ENCODE results near the gene GPR15. TPM values are rescaled to one million over a fixed set of nuclear protein-coding genes. Genes with fewer than 3 reads are reported as not detected.

GPR15 gene
- total RNA-seq, 5 donors from 2014 or later (not counting 1 experiment from before 2014, with no cell fraction given) = 5.7 to 69.9 (median 24.7) TPM

GRCh38 chr3:98580401-98581386 lies 48.9 kb downstream of the GPR15 start:
- ChIA-PET POLR2A (interaction anchor here in 1 of 2 donors (0.6 kb wide), 1 partner anchor 10 kb away, joined by 4 read pairs; no protein-coding TSS in a partner anchor), CTCF (interaction anchor here (0.6 to 1.1 kb wide), 4 partner anchors 9 to 40 kb away, joined by 3 read pairs; no protein-coding TSS in a partner anchor)
- H3K4me1 ChIP-seq (ENCODE audit: control insufficient read depth in 1 of 2, extremely low read depth in 1 of 2, insufficient read depth in 2 of 2, low read length in 2 of 2) = no peaks in the 10 kb centered on the region
- WGBS (ENCODE audit: insufficient coverage) = 96% methylated on average over 5 of the region's 8 CpGs
- ATAC-seq (replicated peaks in 1 of 4) (no peak), DNase-seq (no peak)
- peaks cover 3 to 44% of the 10 kb centered on the region in 2 donors for H3K36me3 ChIP-seq (ENCODE audit: control insufficient read depth in 2 of 2, extremely low read depth in 1 of 2, insufficient read depth in 1 of 2, low read length in 1 of 2)
- peaks cover 64% of the 10 kb centered on the region for H3K36me3 Mint-ChIP-seq
- peak overlapping the region; percentile 29 to 53 for H3K27ac Mint-ChIP-seq
- no peaks in the 10 kb centered on the region for H3K9me3 ChIP-seq
- no peak overlapping the region for H3K27ac ChIP-seq (ENCODE audit: low read length)
- H3K27me3 ChIP-seq (replicated peaks in 1 of 2; ENCODE audit: control insufficient read depth in 2 of 2, extremely low read depth in 1 of 2, insufficient read depth in 2 of 2, low read length in 1 of 2) = no peaks in the 10 kb centered on the region
- H3K27me3 Mint-ChIP-seq = no peaks in the 10 kb centered on the region
- no peak overlapping the region for H3K4me3 Mint-ChIP-seq
- H3K4me1 Mint-ChIP-seq = peaks cover 7 to 29% (median 26%) of the 10 kb centered on the region in 3 donors
- no peak overlapping the region for H3K4me3 ChIP-seq (ENCODE audit: control insufficient read depth in 1 of 2, extremely low read depth in 1 of 2, low read length in 1 of 2)
- no peaks in the 10 kb centered on the region for H3K9me3 Mint-ChIP-seq

- H3K4me3 Mint-ChIP-seq = no peak overlapping the region
- DNase-seq = no peak
- no peaks in the 10 kb centered on the region for H3K9me3 ChIP-seq
- no peak overlapping the region for H3K4me3 ChIP-seq (ENCODE audit: control insufficient read depth in 1 of 2, extremely low read depth in 1 of 2, low read length in 1 of 2)
- H3K27ac ChIP-seq (ENCODE audit: low read length) = no peak overlapping the region
- H3K4me1 Mint-ChIP-seq = peaks cover 7 to 29% (median 26%) of the 10 kb centered on the region in 3 donors
- H3K27me3 Mint-ChIP-seq = no peaks in the 10 kb centered on the region
- no peaks in the 10 kb centered on the region for H3K27me3 ChIP-seq (replicated peaks in 1 of 2; ENCODE audit: control insufficient read depth in 2 of 2, extremely low read depth in 1 of 2, insufficient read depth in 2 of 2, low read length in 1 of 2)
- WGBS (ENCODE audit: insufficient coverage) = no CpG with 5 or more reads among the region's 1 CpG
- peak overlapping the region; percentile 29 to 53 for H3K27ac Mint-ChIP-seq
- H3K36me3 Mint-ChIP-seq = peaks cover 66% of the 10 kb centered on the region
- POLR2A ChIA-PET = interaction anchor here in 1 of 2 donors (0.6 kb wide), 1 partner anchor 9 kb away, joined by 4 read pairs; no protein-coding TSS in a partner anchor
- no peak for ATAC-seq (replicated peaks in 1 of 4)
- H3K36me3 ChIP-seq (ENCODE audit: control insufficient read depth in 2 of 2, extremely low read depth in 1 of 2, insufficient read depth in 1 of 2, low read length in 1 of 2) = peaks cover 9 to 50% of the 10 kb centered on the region in 2 donors
- no peaks in the 10 kb centered on the region for H3K4me1 ChIP-seq (ENCODE audit: control insufficient read depth in 1 of 2, extremely low read depth in 1 of 2, insufficient read depth in 2 of 2, low read length in 2 of 2)
- CTCF ChIA-PET = interaction anchor here (0.6 to 1.1 kb wide), 4 partner anchors 9 to 74 kb away, joined by 3 to 8 read pairs (median 3); no protein-coding TSS in a partner anchor
- H3K9me3 Mint-ChIP-seq = no peaks in the 10 kb centered on the region
These were observed 49.7 kb downstream of the GPR15 start for GRCh38 chr3:98581474-98581873.

- Mint-ChIP-seq H3K9me3 (no peaks in the 10 kb centered on the region), H3K4me1 (peaks cover 7 to 29% (median 23%) of the 10 kb centered on the region in 3 donors), H3K4me3 (no peak overlapping the region), H3K27me3 (no peaks in the 10 kb centered on the region), H3K27ac (peak overlapping the region in 1 of 2 donors; percentile 47), H3K36me3 (peaks cover 61% of the 10 kb centered on the region)
- Histone ChIP-seq H3K9me3 (no peaks in the 10 kb centered on the region), H3K27me3 (replicated peaks in 1 of 2; ENCODE audit: control insufficient read depth in 2 of 2, extremely low read depth in 1 of 2, insufficient read depth in 2 of 2, low read length in 1 of 2) (no peaks in the 10 kb centered on the region), H3K4me3 (ENCODE audit: control insufficient read depth in 1 of 2, extremely low read depth in 1 of 2, low read length in 1 of 2) (no peak overlapping the region), H3K27ac (ENCODE audit: low read length) (no peak overlapping the region), H3K36me3 (ENCODE audit: control insufficient read depth in 2 of 2, extremely low read depth in 1 of 2, insufficient read depth in 1 of 2, low read length in 1 of 2) (peaks cover 9 to 51% of the 10 kb centered on the region in 2 donors), H3K4me1 (ENCODE audit: control insufficient read depth in 1 of 2, extremely low read depth in 1 of 2, insufficient read depth in 2 of 2, low read length in 2 of 2) (no peaks in the 10 kb centered on the region)
- POLR2A ChIA-PET = no interaction called here
- CTCF ChIA-PET = interaction anchor here (0.6 to 1.1 kb wide), 2 partner anchors 10 to 75 kb away, joined by 3 to 8 read pairs; no protein-coding TSS in a partner anchor
- WGBS (ENCODE audit: insufficient coverage) = no CpG with 5 or more reads among the region's 1 CpG
- no peak for DNase-seq
- no peak for ATAC-seq (replicated peaks in 1 of 4)
These were observed 50.3 kb downstream of the GPR15 start for GRCh38 chr3:98582042-98582441.

GRCh38 chr3:98583766-98584165 lies 52.0 kb downstream of the GPR15 start:
- no peaks in the 10 kb centered on the region for H3K9me3 Mint-ChIP-seq
- ChIA-PET POLR2A (no interaction called here), CTCF (interaction anchor here in 1 of 2 donors (0.8 to 1.4 kb wide), 2 partner anchors 11 kb away, joined by 3 read pairs; no protein-coding TSS in a partner anchor)
- no peaks in the 10 kb centered on the region for H3K27me3 Mint-ChIP-seq
- H3K36me3 ChIP-seq (ENCODE audit: control insufficient read depth in 2 of 2, extremely low read depth in 1 of 2, insufficient read depth in 1 of 2, low read length in 1 of 2) = peaks cover 6 to 47% of the 10 kb centered on the region in 2 donors
- no peak overlapping the region for H3K4me3 Mint-ChIP-seq
- H3K27ac ChIP-seq (ENCODE audit: low read length) = no peak overlapping the region
- peak overlapping the region; percentile 6 to 35 for H3K27ac Mint-ChIP-seq
- no peak for ATAC-seq (replicated peaks in 1 of 4)
- WGBS (ENCODE audit: insufficient coverage) = no CpG with 5 or more reads among the region's 4 CpGs
- peaks cover 55% of the 10 kb centered on the region for H3K36me3 Mint-ChIP-seq
- DNase-seq = no peak
- H3K27me3 ChIP-seq (replicated peaks in 1 of 2; ENCODE audit: control insufficient read depth in 2 of 2, extremely low read depth in 1 of 2, insufficient read depth in 2 of 2, low read length in 1 of 2) = no peaks in the 10 kb centered on the region
- H3K4me3 ChIP-seq (ENCODE audit: control insufficient read depth in 1 of 2, extremely low read depth in 1 of 2, low read length in 1 of 2) = no peak overlapping the region
- H3K4me1 Mint-ChIP-seq = peaks cover 7 to 33% (median 19%) of the 10 kb centered on the region in 3 donors
- no peaks in the 10 kb centered on the region for H3K9me3 ChIP-seq
- H3K4me1 ChIP-seq (ENCODE audit: control insufficient read depth in 1 of 2, extremely low read depth in 1 of 2, insufficient read depth in 2 of 2, low read length in 2 of 2) = no peaks in the 10 kb centered on the region

Other genes with a start within 250 kb of the GPR15 start
- gene OR5H2, start 249.5 kb upstream of the GPR15 start, total RNA-seq = not detected
- not detected for gene OR5K4, start 178.1 kb upstream of the GPR15 start, total RNA-seq
- not detected for gene OR5K3, start 141.3 kb upstream of the GPR15 start, total RNA-seq
- gene OR5K1, start 68.8 kb upstream of the GPR15 start, total RNA-seq = not detected
- gene OR5K2, start 34.3 kb upstream of the GPR15 start, total RNA-seq = not detected
- 100 to 1,000 TPM; 133 to 404 (median 264) TPM for gene CLDND1, start 9.1 kb upstream of the GPR15 start, total RNA-seq
- gene CPOX, start 61.6 kb downstream of the GPR15 start, total RNA-seq = 10 to 100 TPM; 13.9 to 47.6 (median 44.6) TPM
- 1 to 10 TPM in 1 of 5 donors, under 1 TPM in 2, not detected in 2; 0.55 to 1.0 (median 0.55) TPM for gene ST3GAL6, start 231.4 kb downstream of the GPR15 start, total RNA-seq